Gastrocnemius medialis (tissue), 4 donors: ENCODE measurements around the gene QSER1.

Experiments used
- CTCF ChIP-seq, 5 experiments: fragments of 450-650 bp in 3 of 5; fragments of 200-600 bp in 2 of 5; sonication (generic) in 2 of 5; IDR thresholded peaks in 4 of 5; conservative IDR thresholded peaks in 1 of 5; 1 replicate in 4 of 5; 2 replicates in 1 of 5; pipeline ENCODE4 v1.5.1; 2016 to 2019; ENCODE audit warnings: antibody characterized with exemption in 5 of 5, mild to moderate bottlenecking in 3 of 5, moderate library complexity in 3 of 5
- POLR2A ChIP-seq, 2 donors: fragments of 450-650 bp; IDR thresholded peaks; one replicate each; pipeline ENCODE4 v1.6.1; 2017; ENCODE audit warnings: antibody characterized with exemption in 2 of 2, mild to moderate bottlenecking in 2 of 2, moderate library complexity in 2 of 2

DNA sequence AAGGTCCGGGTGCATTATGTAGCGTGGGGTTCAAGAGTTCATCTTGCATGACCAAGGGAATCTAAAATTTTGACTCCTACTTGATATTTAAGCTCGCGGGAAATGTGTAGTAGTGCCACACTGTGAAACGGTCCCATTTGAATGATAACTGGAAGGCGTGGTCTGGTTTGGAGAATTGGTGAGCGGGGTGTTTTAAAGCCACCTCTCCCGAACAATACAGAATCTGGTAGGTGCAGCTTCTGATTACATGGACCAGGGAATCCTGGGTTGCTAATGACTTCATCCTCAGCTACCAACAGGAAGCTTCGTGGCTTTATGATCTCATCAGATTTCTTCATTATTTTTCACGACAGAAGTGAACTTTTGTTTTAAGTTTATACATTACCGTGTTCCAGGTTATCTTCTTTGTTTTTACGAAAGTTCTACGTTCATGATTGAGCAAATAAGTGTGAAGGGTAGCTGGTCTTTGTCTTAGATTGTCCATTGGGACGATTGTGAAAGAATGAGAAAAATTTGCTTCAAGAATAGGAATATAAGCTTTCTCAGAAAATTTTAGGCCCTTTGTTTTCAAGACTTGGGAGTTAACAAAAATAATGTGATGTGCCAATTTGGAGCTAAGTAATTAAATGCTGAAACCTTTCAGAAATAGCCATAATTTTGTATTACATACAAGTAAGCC lies 1.7 kb downstream of the QSER1 start:
- TF ChIP-seq CTCF (IDR thresholded peaks at IDR 0.05 in 4 of 5, conservative IDR thresholded peaks at IDR 0.05 in 1 of 5) (no peak), POLR2A (IDR thresholded peaks at IDR 0.05) (peak in 1 of 2 donors; percentile 38)
